Gastroesophageal sphincter (tissue), 4 donors: Measurements from ENCODE around the gene TFF2. TPM values are rescaled to one million over a fixed set of nuclear protein-coding genes. Genes with fewer than 3 reads are reported as not detected.

Experiments used
- ATAC-seq: fragments of 150-250 bp; one replicate; pipeline ENCODE4 v1.9.1; 2016; ENCODE audit warnings: mild to moderate bottlenecking, moderate library complexity
- H3K27ac ChIP-seq, 4 donors: fragments of 200-600 bp; sonication (generic) in 3 of 4; 1 replicate in 3 of 4; 2 replicates in 1 of 4; pipeline ENCODE4 v1.5.1; 2016 to 2019
- H3K27me3 ChIP-seq: fragments of 200-600 bp; sonication (generic); one replicate; pipeline ENCODE4 v1.5.1; 2019
- H3K36me3 ChIP-seq, 2 donors: fragments of 200-600 bp; sonication (generic); one replicate each; pipeline ENCODE4 v1.5.1; 2019; ENCODE audit warnings: control low read depth in 1 of 2
- H3K4me1 ChIP-seq, 3 donors: fragments of 200-600 bp; sonication (generic); 1 replicate in 2 of 3; 2 replicates in 1 of 3; pipeline ENCODE4 v1.5.1; 2016 to 2019; ENCODE audit warnings: control low read depth in 2 of 3
- H3K4me3 ChIP-seq, 2 donors: fragments of 200-600 bp; sonication (generic); one replicate each; pipeline ENCODE4 v1.5.1; 2019; ENCODE audit warnings: mild to moderate bottlenecking in 1 of 2, moderate library complexity in 1 of 2
- H3K9me3 ChIP-seq, 3 donors: fragments of 200-600 bp; sonication (generic); one replicate each; pipeline ENCODE4 v1.5.1; 2017 to 2019; ENCODE audit warnings: control low read depth in 2 of 3
- CTCF ChIP-seq, 4 experiments: fragments of 200-600 bp in 2 of 4; fragments of 450-650 bp in 2 of 4; sonication (generic) in 1 of 4; IDR thresholded peaks; one replicate each; pipeline ENCODE4 v1.5.1; 2017 to 2019; ENCODE audit warnings: antibody characterized with exemption in 4 of 4, mild to moderate bottlenecking in 2 of 4, moderate library complexity in 2 of 4
- EP300 ChIP-seq: sonication (generic); formaldehyde crosslinking; IDR thresholded peaks from one replicate; pipeline ENCODE4 v1.6.1; 2017; ENCODE audit warnings: antibody characterized with exemption, mild to moderate bottlenecking
- POLR2A ChIP-seq, 2 donors: fragments of 450-650 bp; IDR thresholded peaks; one replicate each; pipeline ENCODE4 v1.6.1; 2017; ENCODE audit warnings: antibody characterized with exemption in 2 of 2, mild to moderate bottlenecking in 2 of 2, moderate library complexity in 1 of 2
- POLR2AphosphoS5 ChIP-seq: sonication (generic); formaldehyde crosslinking; IDR thresholded peaks from one replicate; pipeline ENCODE4 v1.6.1; 2017; ENCODE audit warnings: antibody characterized with exemption
- WGBS, 2 donors: methylation state at CpG; one replicate each; pipeline ENCODE4 v1.1.5; 2018; ENCODE audit warnings: low coverage in 1 of 2; 5-methylcytosine and 5-hydroxymethylcytosine counted together
- total RNA-seq, 4 donors: library from RNA; depleted of rRNA; stranded (reverse); fragments of >200 nt; gene quantifications; one replicate each; pipeline ENCODE4 v1.1.0, GENCODE V29; 2016

Gene TFF2
- total RNA-seq, 4 donors from 2014 or later: not detected

GRCh38 chr21:42391297-42391696 lies 40.5 kb upstream of the TFF2 start:
- ATAC-seq: no peak
- 61 to 83% methylated on average over 2 to 3 of the region's 5 CpGs for WGBS, 2 donors
- Histone ChIP-seq H3K4me3 (no peak overlapping the region), H3K36me3 (no peaks in the 10 kb centered on the region), H3K27ac (no peak overlapping the region), H3K27me3 (peaks cover 77% of the 10 kb centered on the region), H3K4me1 (no peaks in the 10 kb centered on the region), H3K9me3 (no peaks in the 10 kb centered on the region)
- TF ChIP-seq POLR2A (IDR thresholded peaks at IDR 0.05): no peak
- TF ChIP-seq EP300: no peak
- no peak for TF ChIP-seq CTCF (IDR thresholded peaks at IDR 0.05)
- TF ChIP-seq POLR2AphosphoS5: no peak

- no peak for ATAC-seq
- no peak overlapping the region for H3K27ac ChIP-seq
- no peaks in the 10 kb centered on the region for H3K36me3 ChIP-seq
- peaks cover 80% of the 10 kb centered on the region for H3K27me3 ChIP-seq
- H3K4me3 ChIP-seq: no peak overlapping the region
- 52% methylated on average over 2 of the region's 2 CpGs; no CpG with 5 or more reads in 1 of the 2 donors for WGBS, 2 donors
- H3K4me1 ChIP-seq: no peaks in the 10 kb centered on the region
- no peaks in the 10 kb centered on the region for H3K9me3 ChIP-seq
- no peak for TF ChIP-seq CTCF (IDR thresholded peaks at IDR 0.05)
- no peak for TF ChIP-seq EP300
- no peak for TF ChIP-seq POLR2A (IDR thresholded peaks at IDR 0.05)
- TF ChIP-seq POLR2AphosphoS5: no peak
Observed at GRCh38 chr21:42390696-42391095, 39.9 kb upstream of the TFF2 start.

GRCh38 chr21:42390193-42390592 lies 39.4 kb upstream of the TFF2 start:
- no peak for TF ChIP-seq POLR2A (IDR thresholded peaks at IDR 0.05)
- Histone ChIP-seq H3K36me3 (no peaks in the 10 kb centered on the region), H3K9me3 (no peaks in the 10 kb centered on the region), H3K27me3 (peaks cover 84% of the 10 kb centered on the region), H3K4me3 (no peak overlapping the region), H3K27ac (no peak overlapping the region), H3K4me1 (no peaks in the 10 kb centered on the region)
- WGBS, 2 donors: 100% methylated on average over 1 of the region's 5 CpGs; no CpG with 5 or more reads in 1 of the 2 donors
- ATAC-seq: no peak

GRCh38 chr21:42389449-42389835 lies 38.6 kb upstream of the TFF2 start:
- no peak for ATAC-seq
- Histone ChIP-seq H3K27ac (no peak overlapping the region), H3K36me3 (no peaks in the 10 kb centered on the region), H3K9me3 (no peaks in the 10 kb centered on the region), H3K27me3 (peaks cover 78% of the 10 kb centered on the region), H3K4me3 (no peak overlapping the region), H3K4me1 (no peaks in the 10 kb centered on the region)
- TF ChIP-seq EP300 (no peak), POLR2A (IDR thresholded peaks at IDR 0.05) (no peak), CTCF (IDR thresholded peaks at IDR 0.05) (no peak), POLR2AphosphoS5 (no peak)
- 64 to 74% methylated on average over 3 to 5 of the region's 6 CpGs for WGBS, 2 donors

GRCh38 chr21:42388740-42389448 lies 38.1 kb upstream of the TFF2 start:
- Histone ChIP-seq H3K27me3 (peaks cover 76% of the 10 kb centered on the region), H3K27ac (no peak overlapping the region), H3K4me1 (no peaks in the 10 kb centered on the region), H3K4me3 (no peak overlapping the region), H3K36me3 (no peaks in the 10 kb centered on the region), H3K9me3 (no peaks in the 10 kb centered on the region)
- WGBS, 2 donors: 40 to 57% methylated on average over 4 to 11 of the region's 20 CpGs
- no peak for ATAC-seq
- no peak for TF ChIP-seq POLR2AphosphoS5
- no peak for TF ChIP-seq POLR2A (IDR thresholded peaks at IDR 0.05)
- no peak for TF ChIP-seq EP300
- no peak for TF ChIP-seq CTCF (IDR thresholded peaks at IDR 0.05)
